Transverse colon (tissue), 4 donors: ENCODE measurements around the gene CEP192. TPM values are rescaled to one million over a fixed set of nuclear protein-coding genes. Genes with fewer than 3 reads are reported as not detected.

Experiments used
- DNase-seq: peaks from one replicate; pipeline ENCODE4 v3.0.0-alpha.2; 2019
- H3K27ac ChIP-seq, 4 donors: fragments of 200-600 bp; sonication (generic); 2 replicates each; pipeline ENCODE4 v1.5.1; 2016 to 2018; ENCODE audit warnings: inconsistent platforms in 4 of 4
- H3K27me3 ChIP-seq: fragments of 200-600 bp; sonication (generic); 2 replicates; pipeline ENCODE4 v1.5.1; 2017; ENCODE audit warnings: inconsistent platforms
- H3K36me3 ChIP-seq, 4 donors: fragments of 200-600 bp; sonication (generic); 2 replicates each; pipeline ENCODE4 v1.5.1; 2017 to 2019; ENCODE audit warnings: inconsistent platforms in 4 of 4
- H3K4me1 ChIP-seq, 4 donors: fragments of 200-600 bp; sonication (generic); 2 replicates each; pipeline ENCODE4 v1.5.1; 2017 to 2020; ENCODE audit warnings: inconsistent platforms in 4 of 4
- H3K4me3 ChIP-seq, 4 donors: fragments of 200-600 bp; sonication (generic); 1 replicate in 1 of 4; 2 replicates in 3 of 4; pipeline versions ENCODE4 v1.5.1 to v1.6.1; 2017 to 2019; ENCODE audit warnings: inconsistent platforms in 4 of 4
- H3K9me3 ChIP-seq, 2 donors: fragments of 200-600 bp; sonication (generic); 2 replicates each; pipeline ENCODE4 v1.5.1; 2017 to 2019; ENCODE audit warnings: inconsistent platforms in 2 of 2
- CTCF ChIP-seq, 5 experiments: fragments of 200-600 bp in 3 of 5; fragments of 450-650 bp in 2 of 5; sonication (generic) in 3 of 5; IDR thresholded peaks; 1 replicate in 2 of 5; 2 replicates in 3 of 5; pipeline ENCODE4 v1.5.1; 2016 to 2017; ENCODE audit warnings: antibody characterized with exemption in 5 of 5, inconsistent platforms in 3 of 5, mild to moderate bottlenecking in 2 of 5, moderate library complexity in 1 of 5
- EP300 ChIP-seq: sonication (generic); formaldehyde crosslinking; IDR thresholded peaks from one replicate; pipeline ENCODE4 v1.6.1; 2017; ENCODE audit warnings: antibody characterized with exemption, low read depth
- POLR2A ChIP-seq: fragments of 450-650 bp; IDR thresholded peaks from one replicate; pipeline ENCODE4 v1.6.1; 2016; ENCODE audit warnings: antibody characterized with exemption, mild to moderate bottlenecking, moderate library complexity
- POLR2AphosphoS5 ChIP-seq, 3 donors: sonication (generic); formaldehyde crosslinking; IDR thresholded peaks; one replicate each; pipeline ENCODE4 v1.6.1; 2016; ENCODE audit warnings: antibody characterized with exemption in 3 of 3
- WGBS, 2 donors: methylation state at CpG; one replicate each; pipeline ENCODE4 v1.1.5; 2018; ENCODE audit warnings: low coverage in 1 of 2; 5-methylcytosine and 5-hydroxymethylcytosine counted together
- in situ Hi-C, 4 donors: fragments of 200-750 bp; cut with MboI; loops; one replicate each; pipeline versions ENCODE4 v1.15.0 to v1.15.1; 2017; ENCODE audit warnings: low sequenced_read_pairs in 3 of 4, low pct_ligation_motif_present in 1 of 4, low pct_unique_long_range_greater_than_20kb in 1 of 4
- intact Hi-C: fragments of 100-400 bp; cut with DNase I; formaldehyde crosslinking; loops from one replicate; pipeline ENCODE4 v1.15.1; 2023; ENCODE audit warnings: low total_unique reads
- total RNA-seq, 4 donors: library from RNA; depleted of rRNA; stranded (reverse); fragments of >200 nt; gene quantifications; one replicate each; pipeline ENCODE4 v1.1.0, GENCODE V29; 2016

CEP192 gene
- total RNA-seq = 10 to 100 TPM; 21.3 to 40.0 (median 34.1) TPM

- intact Hi-C loops (no loop called here), in situ Hi-C loops (no loop called here)
- no peaks in the 10 kb centered on the region for H3K9me3 ChIP-seq
- 0% methylated on average over 4 to 56 of the region's 73 CpGs for WGBS, 2 donors
- H3K27me3 ChIP-seq = no peaks in the 10 kb centered on the region
- DNase-seq = peak; percentile 98
- peaks cover 11 to 23% (median 17%) of the 10 kb centered on the region in 4 donors for H3K4me1 ChIP-seq
- H3K36me3 ChIP-seq = no peaks in the 10 kb centered on the region
- TF ChIP-seq POLR2A (peak; percentile 91), EP300 (no peak), CTCF (IDR thresholded peaks at IDR 0.05) (peak in 1 of 5 experiments; percentile 31), POLR2AphosphoS5 (IDR thresholded peaks at IDR 0.05) (peak; percentile 94 to 96 (median 95))
- H3K27ac ChIP-seq = peak within 1 kb of the TSS; percentile 85 to 94 (median 91)
- H3K4me3 ChIP-seq = peak within 1 kb of the TSS; percentile 63 to 89 (median 64)
These were observed at the start of gene CEP192 for GRCh38 chr18:12990967-12991820. Gene CEP192, plus strand, starts transcription at chr18:12991362. Its CDS starts 8,063 bp downstream, at chr18:12999425.

- Histone ChIP-seq H3K4me1 (peaks cover 0 to 21% (median 8%) of the 10 kb centered on the region in 4 donors), H3K36me3 (no peaks in the 10 kb centered on the region), H3K27me3 (no peaks in the 10 kb centered on the region), H3K9me3 (no peaks in the 10 kb centered on the region), H3K27ac (no peak overlapping the region), H3K4me3 (no peak overlapping the region)
- 78 to 83% methylated on average over 3 to 4 of the region's 4 CpGs for WGBS, 2 donors
- intact Hi-C loops = no loop called here
- TF ChIP-seq CTCF (IDR thresholded peaks at IDR 0.05) (no peak), POLR2A (no peak), EP300 (no peak), POLR2AphosphoS5 (IDR thresholded peaks at IDR 0.05) (no peak)
- no peak for DNase-seq
- in situ Hi-C loops = loop anchor here (25.0 kb wide), 1 partner anchor 556 kb away; the partner anchor contains the start of gene AFG3L2 (in 4 of the 4)
These were observed 47.9 kb upstream of the CEP192 start for GRCh38 chr18:12943215-12943614.

GRCh38 chr18:12944709-12945108 is 46.5 kb upstream of the CEP192 start:
- Histone ChIP-seq H3K9me3 (no peaks in the 10 kb centered on the region), H3K36me3 (no peaks in the 10 kb centered on the region), H3K4me3 (no peak overlapping the region), H3K27me3 (no peaks in the 10 kb centered on the region), H3K4me1 (peaks cover 0 to 29% (median 11%) of the 10 kb centered on the region in 4 donors), H3K27ac (no peak overlapping the region)
- no peak for TF ChIP-seq EP300
- in situ Hi-C loops (loop anchor here (25.0 kb wide), 1 partner anchor 557 kb away; the partner anchor contains the start of gene AFG3L2 (in 4 of the 4)), intact Hi-C loops (no loop called here)
- DNase-seq = peak; percentile 34
- WGBS, 2 donors = 47 to 64% methylated on average over 2 to 3 of the region's 4 CpGs

- peak; percentile 47 for DNase-seq
- Histone ChIP-seq H3K36me3 (no peaks in the 10 kb centered on the region), H3K4me1 (peaks cover 0 to 34% (median 13%) of the 10 kb centered on the region in 4 donors), H3K27me3 (no peaks in the 10 kb centered on the region), H3K9me3 (no peaks in the 10 kb centered on the region), H3K4me3 (peak overlapping the region; percentile 12 to 80 (median 52)), H3K27ac (peak overlapping the region; percentile 94 to 98 (median 97))
- intact Hi-C loops = no loop called here
- 6% methylated on average over 8 to 15 of the region's 15 CpGs for WGBS, 2 donors
- in situ Hi-C loops = loop anchor here (25.0 kb wide), 1 partner anchor 559 kb away; the partner anchor contains the start of gene AFG3L2 (in 4 of the 4)
- TF ChIP-seq CTCF (IDR thresholded peaks at IDR 0.05) (no peak), POLR2AphosphoS5 (IDR thresholded peaks at IDR 0.05) (peak in 1 of 3 donors; percentile 38), EP300 (no peak), POLR2A (no peak)
These were observed 44.4 kb upstream of the CEP192 start for GRCh38 chr18:12946549-12947284.
